ENCODE measurements around the gene LYZL2.
"Not testable (repeated sequence)": the region's sequence is repeated elsewhere in the genome, so short reads cannot be mapped to it uniquely, and the experiment has no call there.

LYZL2 gene

DNA sequence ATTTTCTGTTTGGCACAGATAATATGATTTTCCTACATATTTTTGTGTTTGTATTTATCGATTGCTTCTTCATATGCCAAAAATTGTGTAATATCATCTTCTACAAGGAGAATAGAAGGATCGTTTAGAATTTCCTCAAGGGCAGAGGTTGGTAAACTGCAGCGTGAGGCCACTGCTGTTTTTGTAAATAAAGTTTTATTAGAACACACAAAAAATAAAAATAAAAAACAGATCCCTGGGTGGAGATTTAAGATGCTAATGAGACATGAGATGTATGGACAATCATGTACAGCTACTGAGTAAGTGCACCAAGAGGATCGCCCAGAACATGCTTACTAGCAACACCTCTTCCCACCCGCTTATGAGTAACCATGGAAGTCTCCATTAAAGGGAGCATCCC lies 9.6 kb downstream of the LYZL2 start:
- no peak for DNase-seq (ENCODE audit: low read depth)
- TF ChIP-seq, protein P1, sequence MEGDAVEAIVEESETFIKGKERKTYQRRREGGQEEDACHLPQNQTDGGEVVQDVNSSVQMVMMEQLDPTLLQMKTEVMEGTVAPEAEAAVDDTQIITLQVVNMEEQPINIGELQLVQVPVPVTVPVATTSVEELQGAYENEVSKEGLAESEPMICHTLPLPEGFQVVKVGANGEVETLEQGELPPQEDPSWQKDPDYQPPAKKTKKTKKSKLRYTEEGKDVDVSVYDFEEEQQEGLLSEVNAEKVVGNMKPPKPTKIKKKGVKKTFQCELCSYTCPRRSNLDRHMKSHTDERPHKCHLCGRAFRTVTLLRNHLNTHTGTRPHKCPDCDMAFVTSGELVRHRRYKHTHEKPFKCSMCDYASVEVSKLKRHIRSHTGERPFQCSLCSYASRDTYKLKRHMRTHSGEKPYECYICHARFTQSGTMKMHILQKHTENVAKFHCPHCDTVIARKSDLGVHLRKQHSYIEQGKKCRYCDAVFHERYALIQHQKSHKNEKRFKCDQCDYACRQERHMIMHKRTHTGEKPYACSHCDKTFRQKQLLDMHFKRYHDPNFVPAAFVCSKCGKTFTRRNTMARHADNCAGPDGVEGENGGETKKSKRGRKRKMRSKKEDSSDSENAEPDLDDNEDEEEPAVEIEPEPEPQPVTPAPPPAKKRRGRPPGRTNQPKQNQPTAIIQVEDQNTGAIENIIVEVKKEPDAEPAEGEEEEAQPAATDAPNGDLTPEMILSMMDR (IDR thresholded peaks at IDR 0.05; ENCODE audit: low read length, missing control alignments), result no peak

DNA sequence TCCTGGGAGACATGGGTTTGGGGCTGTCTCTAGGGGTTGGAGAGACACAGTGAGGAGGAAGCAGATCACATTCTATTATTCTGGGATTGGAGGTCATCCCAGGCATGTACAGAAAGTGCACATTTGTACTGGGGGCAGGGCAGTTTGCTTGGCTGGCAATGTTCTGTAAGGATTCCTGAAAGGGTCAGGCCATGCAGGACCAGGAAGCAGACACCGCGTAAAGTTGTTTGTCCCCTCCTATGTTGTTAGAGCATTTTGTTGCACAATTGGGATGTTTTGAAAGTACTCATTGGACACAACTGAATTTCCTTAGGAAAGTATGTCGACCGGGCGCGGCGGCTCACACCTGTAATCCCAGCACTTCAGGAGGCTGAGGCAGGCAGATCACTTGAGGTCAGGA lies 12.5 kb downstream of the LYZL2 start:
- no peak for DNase-seq (ENCODE audit: low read depth)
- TF ChIP-seq, protein P1 (IDR thresholded peaks at IDR 0.05; ENCODE audit: low read length, missing control alignments), result no peak
- no peak overlapping the region for H3K4me3 ChIP-seq (replicated peaks; ENCODE audit: low read depth, low read length)

More for the DNA sequence above, 9.6 kb downstream of the LYZL2 start:
- H3K4me3 ChIP-seq (replicated peaks; ENCODE audit: low read depth, low read length), result no peak overlapping the region

DNA sequence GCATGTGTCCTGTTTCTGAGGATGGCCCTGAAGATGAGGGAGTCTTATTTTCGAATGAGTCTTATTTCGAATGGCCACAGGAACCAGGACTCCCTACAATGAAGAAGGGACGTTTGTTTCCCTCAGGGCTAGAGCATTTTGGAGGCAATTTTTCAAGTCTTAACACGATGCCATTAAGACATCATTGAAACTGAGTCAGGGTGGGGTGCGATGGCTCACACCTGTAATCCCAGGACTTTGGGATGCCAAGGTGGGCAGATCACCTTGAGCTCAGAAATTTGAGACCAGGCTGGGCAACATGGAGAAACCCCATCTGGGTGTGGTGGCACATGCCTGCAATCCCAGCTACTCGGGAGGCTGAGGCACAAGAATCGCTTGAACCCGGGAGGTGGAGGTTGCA lies 18.5 kb downstream of the LYZL2 start:
- not testable (repeated sequence) for DNase-seq (ENCODE audit: low read depth); H3K4me3 ChIP-seq (replicated peaks; ENCODE audit: low read depth, low read length)

DNA sequence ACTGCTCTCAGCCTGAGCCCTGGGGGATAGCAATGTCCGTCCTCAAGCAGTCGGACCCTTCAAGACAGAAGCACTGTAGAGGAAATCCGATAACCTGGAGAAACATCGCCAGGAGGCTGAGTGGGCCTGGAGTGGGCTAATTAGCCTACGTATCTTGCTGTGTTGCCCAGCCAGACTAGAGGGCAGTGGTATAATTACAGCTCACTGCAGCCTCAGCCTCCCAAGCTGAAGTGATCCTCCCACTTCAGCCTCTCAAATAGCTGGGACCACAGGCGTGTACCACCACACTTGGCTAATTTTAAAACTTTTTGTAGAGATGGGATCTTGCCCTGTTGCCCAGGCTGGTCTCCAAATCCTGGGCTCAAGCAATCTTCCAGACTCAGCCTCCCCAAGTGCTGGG lies 21.7 kb downstream of the LYZL2 start:
- DNase-seq (ENCODE audit: low read depth), result no peak
- H3K4me3 ChIP-seq (replicated peaks; ENCODE audit: low read depth, low read length), result no peak overlapping the region
- TF ChIP-seq, protein P1 (IDR thresholded peaks at IDR 0.05; ENCODE audit: low read length, missing control alignments), result no peak

DNA sequence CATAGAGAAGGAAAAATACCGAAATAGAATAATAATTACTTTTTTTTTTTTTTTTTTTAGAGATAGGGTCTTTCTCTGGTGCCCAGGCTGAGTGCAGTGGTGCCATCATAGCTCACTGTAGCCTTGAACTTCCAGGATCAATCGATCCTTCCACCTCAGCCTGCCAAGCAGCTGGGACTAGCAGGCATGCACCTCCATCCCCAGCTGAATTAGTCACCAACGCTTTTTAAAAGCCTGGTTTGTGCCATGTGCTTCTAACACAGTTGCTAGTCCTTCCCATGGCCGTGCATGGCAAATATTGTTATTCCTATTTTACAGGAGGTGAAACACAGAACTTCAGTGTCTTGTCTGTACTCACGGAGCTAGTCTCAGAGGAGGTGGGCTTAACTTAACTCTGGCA lies 23.2 kb downstream of the LYZL2 start:
- DNase-seq (ENCODE audit: low read depth), result no peak
- TF ChIP-seq, protein P1 (IDR thresholded peaks at IDR 0.05; ENCODE audit: low read length, missing control alignments), result no peak
- no peak overlapping the region for H3K4me3 ChIP-seq (replicated peaks; ENCODE audit: low read depth, low read length)

DNA sequence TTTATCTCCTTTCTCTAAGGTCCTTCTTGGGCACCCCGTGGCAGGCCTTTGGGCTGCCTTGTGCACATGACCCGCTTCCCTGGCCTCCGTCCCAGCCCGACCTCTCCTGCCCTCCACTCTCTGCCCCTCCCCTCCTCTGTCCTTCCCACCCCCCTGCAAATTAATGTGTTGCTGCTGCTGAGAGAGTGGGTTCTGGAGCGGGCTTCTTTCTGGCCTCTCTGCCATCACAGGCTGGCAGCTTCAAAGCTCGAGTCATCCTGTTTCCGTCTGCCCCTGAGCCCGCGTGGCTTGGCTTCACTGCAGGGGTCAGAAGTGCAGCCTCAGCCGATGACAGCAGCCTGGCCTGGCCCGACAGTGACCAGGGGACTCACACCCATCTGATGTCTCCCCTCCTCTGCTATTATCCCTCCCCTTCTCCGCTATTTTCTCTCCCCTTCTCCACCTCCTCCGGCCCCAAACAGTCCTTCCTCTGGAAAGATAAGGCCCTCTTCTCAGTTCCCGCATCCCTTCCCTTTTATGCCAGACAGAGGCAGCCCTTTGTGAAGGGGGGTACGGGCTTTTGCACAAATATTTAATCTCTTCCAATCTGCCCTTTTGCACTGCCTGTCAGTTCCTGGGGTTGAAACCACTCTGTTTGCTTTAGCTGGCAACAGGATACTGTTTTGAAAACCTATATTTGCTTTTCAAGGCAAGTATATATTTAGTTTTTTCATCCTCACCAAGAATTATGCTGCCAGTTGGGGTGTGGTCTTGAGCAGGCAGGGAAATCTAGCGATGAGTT lies 24.0 kb downstream of the LYZL2 start:
- not testable (repeated sequence) for DNase-seq (ENCODE audit: low read depth); H3K4me3 ChIP-seq (replicated peaks; ENCODE audit: low read depth, low read length)

DNA sequence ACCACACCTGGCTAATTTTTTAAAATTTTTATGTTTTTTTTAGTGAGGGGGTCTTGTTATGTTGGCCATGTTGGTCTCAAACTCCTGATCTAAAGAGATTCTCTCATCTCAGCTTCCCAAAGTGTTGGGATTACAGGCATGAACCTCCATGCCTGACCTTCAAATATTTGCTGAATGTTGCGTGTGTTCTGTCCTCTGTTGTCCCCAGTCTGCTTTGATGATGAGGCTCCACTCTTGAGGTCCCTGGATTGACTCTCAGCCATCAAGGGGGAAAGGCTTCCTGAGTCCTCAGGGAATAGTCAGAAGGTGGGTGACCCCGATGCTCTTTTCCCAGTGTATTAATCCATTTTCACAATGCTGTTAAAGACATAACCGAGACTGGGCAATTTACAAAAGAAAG lies 26.0 kb downstream of the LYZL2 start:
- H3K4me3 ChIP-seq (replicated peaks; ENCODE audit: low read depth, low read length), result no peak overlapping the region
- no peak for DNase-seq (ENCODE audit: low read depth)
- TF ChIP-seq, protein P1 (IDR thresholded peaks at IDR 0.05; ENCODE audit: low read length, missing control alignments), result no peak

DNA sequence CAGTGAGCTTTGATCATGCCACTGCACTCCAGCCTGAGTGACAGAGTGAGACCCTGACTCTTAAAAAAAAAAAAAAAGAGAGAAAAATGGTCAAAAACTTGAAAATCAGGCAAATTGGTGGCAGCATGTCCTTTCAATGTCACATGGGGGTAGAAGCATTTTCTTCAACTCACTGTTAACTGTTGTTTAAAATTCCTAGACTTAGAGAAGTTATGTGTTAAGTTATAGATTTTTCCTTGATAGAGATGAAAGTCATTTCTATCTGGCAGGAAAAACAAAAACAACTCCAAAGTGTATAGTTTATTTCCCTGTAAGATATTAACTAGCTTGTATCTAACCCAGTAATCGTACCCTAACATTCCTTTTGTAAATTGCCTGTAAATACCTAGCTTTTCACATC lies 26.8 kb downstream of the LYZL2 start:
- H3K4me3 ChIP-seq (replicated peaks; ENCODE audit: low read depth, low read length), result no peak overlapping the region
- DNase-seq (ENCODE audit: low read depth), result no peak
- TF ChIP-seq, protein P1 (IDR thresholded peaks at IDR 0.05; ENCODE audit: low read length, missing control alignments), result no peak

Data from fibroblast of pulmonary artery (primary cell).